ENCODE results near the gene RTP5. TPM values are rescaled to one million over a fixed set of nuclear protein-coding genes. Genes with fewer than 3 reads are reported as not detected.

The RTP5 gene
- total and polyA plus RNA-seq, 3 donors from 2014 or later: 0.13 to 0.93 (median 0.47) TPM

DNA sequence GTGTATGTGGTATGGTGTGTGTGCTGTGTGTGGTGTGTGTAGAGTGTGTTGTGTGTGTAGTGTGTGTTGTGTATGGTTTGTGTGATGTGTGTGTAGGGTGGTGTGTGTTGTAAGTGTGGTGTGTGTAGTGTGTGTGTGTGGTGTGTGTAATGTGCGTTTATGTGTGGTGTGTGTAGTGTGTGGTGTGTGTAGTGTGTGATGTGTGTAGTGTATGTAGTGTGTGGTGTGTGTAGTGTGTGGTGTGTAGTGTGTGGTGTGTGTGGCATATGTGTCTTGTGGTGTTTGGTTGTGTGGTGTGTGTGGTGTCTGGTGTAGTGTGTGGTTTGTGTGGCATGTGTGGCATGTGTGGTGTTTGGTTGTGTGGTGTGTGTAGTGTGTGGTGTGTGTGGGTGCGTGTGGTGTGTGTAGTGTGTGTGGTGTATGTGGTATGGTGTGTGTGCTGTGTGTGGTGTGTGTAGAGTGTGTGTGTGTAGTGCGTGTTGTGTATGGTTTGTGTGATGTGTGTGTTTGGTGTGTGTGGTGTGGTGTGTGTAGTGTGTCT, 4.0 kb upstream of the RTP5 start:
- H3K27me3 ChIP-seq: no peaks in the 10 kb centered on the region
- H3K9me3 ChIP-seq: no peaks in the 10 kb centered on the region
- intact Hi-C loops (cut with DNase I; ENCODE audit: low total_unique reads): no loop called here
- TF ChIP-seq POLR2A (IDR thresholded peaks at IDR 0.05) (no peak), CTCF (IDR thresholded peaks at IDR 0.05) (no peak)
- no peak overlapping the region for H3K27ac ChIP-seq
- H3K4me3 ChIP-seq: no peak overlapping the region
- no peaks in the 10 kb centered on the region for H3K36me3 ChIP-seq (ENCODE audit: low read depth, missing control alignments)
- no peak for DNase-seq
- H3K4me1 ChIP-seq: peaks cover 7% of the 10 kb centered on the region
- 66 to 71% methylated on average over 3 of the region's 3 CpGs for WGBS, 2 donors

GRCh38 chr2:241865957-241866789, 3.4 kb upstream of the RTP5 start:
- WGBS, 2 donors: 18 to 19% methylated on average over 11 to 29 of the region's 31 CpGs
- intact Hi-C loops (cut with DNase I; ENCODE audit: low total_unique reads): no loop called here
- no peaks in the 10 kb centered on the region for H3K27me3 ChIP-seq

DNA sequence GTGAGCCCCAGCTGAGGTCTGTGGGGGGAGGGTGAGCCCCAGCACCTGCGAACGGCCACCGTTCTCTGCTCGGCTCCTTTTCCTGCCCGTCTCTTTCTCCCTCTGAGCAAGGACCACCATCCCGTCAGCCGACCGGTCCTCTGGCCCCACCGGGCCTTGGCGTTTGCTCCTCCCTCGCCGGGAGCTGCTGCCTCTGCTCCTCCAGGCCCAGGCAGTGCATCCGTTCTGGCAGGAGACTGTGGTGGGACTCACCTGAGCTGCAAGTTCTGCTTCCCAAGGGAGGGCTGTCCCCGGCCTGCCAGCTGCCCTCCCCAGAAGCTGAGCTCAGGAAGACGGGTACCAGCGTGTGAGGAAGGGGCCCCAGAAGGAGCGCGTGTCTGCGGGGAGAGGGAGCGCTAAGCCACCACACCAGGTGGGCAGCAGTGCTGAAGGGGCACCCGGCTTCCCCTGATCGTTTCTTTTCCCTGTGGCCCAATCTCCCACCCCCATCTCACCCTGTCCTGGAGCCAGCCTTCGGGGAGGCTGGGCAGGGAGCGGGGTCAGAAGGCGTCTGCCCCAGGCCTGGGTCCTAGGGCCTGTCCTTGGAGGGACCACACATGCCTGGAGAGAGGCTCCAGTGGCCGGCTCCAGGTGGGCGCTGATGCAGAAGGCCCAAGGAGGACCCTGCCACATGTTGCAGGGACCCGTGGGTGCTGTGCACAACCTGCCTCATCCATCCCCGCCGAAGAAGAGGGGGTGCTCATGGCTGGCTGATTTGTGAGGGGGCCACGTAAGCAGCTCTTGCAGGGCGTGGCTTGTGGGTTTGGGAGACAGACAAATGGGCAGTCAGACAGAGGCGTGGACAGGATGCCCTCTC, 2.5 kb upstream of the RTP5 start:
- H3K27me3 ChIP-seq: no peaks in the 10 kb centered on the region

More at GRCh38 chr2:241865957-241866789, 3.4 kb upstream of the RTP5 start:
- H3K27ac ChIP-seq: no peak overlapping the region
- peaks cover 6% of the 10 kb centered on the region for H3K4me1 ChIP-seq
- DNase-seq: no peak
- TF ChIP-seq CTCF (IDR thresholded peaks at IDR 0.05) (no peak), POLR2A (IDR thresholded peaks at IDR 0.05) (no peak)
- H3K36me3 ChIP-seq (ENCODE audit: low read depth, missing control alignments): no peaks in the 10 kb centered on the region
- no peaks in the 10 kb centered on the region for H3K9me3 ChIP-seq
- H3K4me3 ChIP-seq: no peak overlapping the region

GRCh38 chr2:241867776-241868420, 1.6 kb upstream of the RTP5 start:
- no peak for DNase-seq
- TF ChIP-seq POLR2A (IDR thresholded peaks at IDR 0.05) (no peak), CTCF (IDR thresholded peaks at IDR 0.05) (no peak)
- WGBS, 2 donors: 59 to 73% methylated on average over 7 to 19 of the region's 19 CpGs
- H3K36me3 ChIP-seq (ENCODE audit: low read depth, missing control alignments): no peaks in the 10 kb centered on the region
- no peak overlapping the region for H3K27ac ChIP-seq
- H3K27me3 ChIP-seq: no peaks in the 10 kb centered on the region
- intact Hi-C loops (cut with DNase I; ENCODE audit: low total_unique reads): no loop called here
- peaks cover 6% of the 10 kb centered on the region for H3K4me1 ChIP-seq
- no peak overlapping the region for H3K4me3 ChIP-seq
- no peaks in the 10 kb centered on the region for H3K9me3 ChIP-seq

More for the DNA sequence above, 2.5 kb upstream of the RTP5 start:
- Histone ChIP-seq H3K4me3 (no peak overlapping the region), H3K9me3 (no peaks in the 10 kb centered on the region), H3K36me3 (ENCODE audit: low read depth, missing control alignments) (no peaks in the 10 kb centered on the region), H3K27ac (no peak overlapping the region), H3K4me1 (peaks cover 6% of the 10 kb centered on the region)
- no peak for DNase-seq
- intact Hi-C loops (cut with DNase I; ENCODE audit: low total_unique reads): no loop called here
- 56 to 83% methylated on average over 18 to 33 of the region's 33 CpGs for WGBS, 2 donors
- TF ChIP-seq POLR2A (IDR thresholded peaks at IDR 0.05): no peak
- no peak for TF ChIP-seq CTCF (IDR thresholded peaks at IDR 0.05)
